Testis (tissue), 2 donors: ENCODE data around the gene NRCAM.

Experiments
- CTCF ChIP-seq, 3 experiments: fragments of 450-650 bp in 2 of 3; fragments of 200-600 bp in 1 of 3; sonication (generic) in 1 of 3; IDR thresholded peaks; one replicate each; pipeline ENCODE4 v1.5.1; 2016 to 2019; ENCODE audit warnings: antibody characterized with exemption in 3 of 3, mild to moderate bottlenecking in 2 of 3, moderate library complexity in 1 of 3
- POLR2A ChIP-seq: fragments of 450-650 bp; IDR thresholded peaks from one replicate; pipeline ENCODE4 v1.6.1; 2017; ENCODE audit warnings: antibody characterized with exemption, mild to moderate bottlenecking, moderate library complexity

- TF ChIP-seq POLR2A = no peak
- no peak for TF ChIP-seq CTCF (IDR thresholded peaks at IDR 0.05)
These were observed 169.8 kb downstream of the NRCAM start for GRCh38 chr7:108286290-108286904.
